Measurements from ENCODE around the gene ALPK3.

DNA sequence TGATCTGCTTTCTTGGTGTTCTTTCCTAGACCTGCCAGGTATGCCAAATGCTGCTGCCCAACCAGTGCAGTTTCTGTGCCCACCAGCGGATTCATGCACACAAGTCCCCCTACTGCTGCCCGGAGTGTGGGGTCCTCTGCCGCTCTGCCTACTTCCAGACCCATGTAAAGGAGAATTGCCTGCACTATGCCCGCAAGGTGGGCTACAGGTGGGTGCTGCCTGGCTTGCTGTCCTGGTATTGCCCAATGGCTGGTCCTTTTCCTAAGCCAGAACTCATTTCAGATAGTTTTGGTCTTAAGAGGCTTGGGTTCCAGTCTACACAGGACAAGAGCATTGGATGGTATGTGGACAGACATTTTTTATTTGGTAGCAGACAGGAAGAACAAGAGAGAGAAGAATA lies 26.5 kb upstream of the ALPK3 start:
- no peak for TF ChIP-seq POLR2A (IDR thresholded peaks at IDR 0.05)
- TF ChIP-seq, protein P1, sequence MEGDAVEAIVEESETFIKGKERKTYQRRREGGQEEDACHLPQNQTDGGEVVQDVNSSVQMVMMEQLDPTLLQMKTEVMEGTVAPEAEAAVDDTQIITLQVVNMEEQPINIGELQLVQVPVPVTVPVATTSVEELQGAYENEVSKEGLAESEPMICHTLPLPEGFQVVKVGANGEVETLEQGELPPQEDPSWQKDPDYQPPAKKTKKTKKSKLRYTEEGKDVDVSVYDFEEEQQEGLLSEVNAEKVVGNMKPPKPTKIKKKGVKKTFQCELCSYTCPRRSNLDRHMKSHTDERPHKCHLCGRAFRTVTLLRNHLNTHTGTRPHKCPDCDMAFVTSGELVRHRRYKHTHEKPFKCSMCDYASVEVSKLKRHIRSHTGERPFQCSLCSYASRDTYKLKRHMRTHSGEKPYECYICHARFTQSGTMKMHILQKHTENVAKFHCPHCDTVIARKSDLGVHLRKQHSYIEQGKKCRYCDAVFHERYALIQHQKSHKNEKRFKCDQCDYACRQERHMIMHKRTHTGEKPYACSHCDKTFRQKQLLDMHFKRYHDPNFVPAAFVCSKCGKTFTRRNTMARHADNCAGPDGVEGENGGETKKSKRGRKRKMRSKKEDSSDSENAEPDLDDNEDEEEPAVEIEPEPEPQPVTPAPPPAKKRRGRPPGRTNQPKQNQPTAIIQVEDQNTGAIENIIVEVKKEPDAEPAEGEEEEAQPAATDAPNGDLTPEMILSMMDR (IDR thresholded peaks at IDR 0.05), result no peak
- no peak for TF ChIP-seq EP300 (IDR thresholded peaks at IDR 0.05)
- no peak for TF ChIP-seq POLR2AphosphoS5 (IDR thresholded peaks at IDR 0.05)
